GM12878 (cell line): Measurements from ENCODE around the gene FOXP1. TPM values are rescaled to one million over a fixed set of nuclear protein-coding genes. Genes with fewer than 3 reads are reported as not detected.

ENCODE experiments used
- ATAC-seq: fragments of 200-7000 bp; cut with Tn5 transposase; 3 replicates; pipeline ENCODE4 v1.9.1; 2020; ENCODE audit warnings: mild to moderate bottlenecking, moderate library complexity
- BruUV-seq: library from RNA; stranded (reverse); fragments of 400-500 nt; replicated peaks from 2 replicates; lab custom pipeline; 2021; lab: Mats Ljungman, UMichigan
- CTCF ChIA-PET: fragments of 300-600 bp; sonication (Branson Sonifier 250); formaldehyde crosslinking; extraction: SDS; loops from one replicate; lab custom pipeline; 2021; ENCODE audit warnings: inconsistent platforms; lab: Yijun Ruan, JAX
- POLR2A ChIA-PET: fragments of 350-600 bp; formaldehyde crosslinking; extraction: SDS; loops from one replicate; lab custom pipeline; 2021; ENCODE audit warnings: inconsistent platforms; lab: Charles Lee
- RAD21 ChIA-PET: fragments of 300-600 bp; sonication (Branson Sonifier 250); formaldehyde crosslinking; loops from one replicate; lab custom pipeline; 2023; ENCODE audit warnings: antibody characterized with exemption; ENCODE audit not compliant: unreplicated experiment; lab: Charles Lee
- SMC1A ChIA-PET: fragments of 300-600 bp; sonication (Branson Sonifier 250); formaldehyde crosslinking; loops from one replicate; lab custom pipeline; 2023; ENCODE audit not compliant: unreplicated experiment, uncharacterized antibody; lab: Charles Lee
- DNase-seq: peaks from one replicate; pipeline ENCODE4 v3.0.0-alpha.2; 2011; ENCODE audit warnings: low read depth, low spot score
- FAIRE-seq: peaks from 3 replicates; lab custom pipeline; 2011; peaks lifted over from hg19 to GRCh38; lab: Jason Lieb, UNC
- H2AFZ ChIP-seq: 2 replicates; pipeline ENCODE4 v1.6.0; 2011; ENCODE audit warnings: low read depth, low read length, control low read depth; ENCODE audit not compliant: control insufficient read depth
- H3K27ac ChIP-seq: 2 replicates; pipeline ENCODE4 v1.5.1; 2011; ENCODE audit warnings: control low read depth; ENCODE audit not compliant: control insufficient read depth, insufficient read depth
- H3K27me3 ChIP-seq, 2 experiments: replicated peaks in 1 of 2; 2 replicates each; pipeline versions ENCODE4 v1.6.0 to v1.6.1; 2011; ENCODE audit warnings: low read length in 1 of 2; ENCODE audit not compliant: control insufficient read depth in 2 of 2, insufficient read depth in 2 of 2
- H3K36me3 ChIP-seq, 2 experiments: 2 replicates each; pipeline ENCODE4 v1.5.1; 2011; ENCODE audit warnings: low read length in 1 of 2; ENCODE audit not compliant: control insufficient read depth in 2 of 2, insufficient read depth in 2 of 2
- H3K4me1 ChIP-seq: 2 replicates; pipeline ENCODE4 v1.6.1; 2011; ENCODE audit warnings: mild to moderate bottlenecking, low read length, moderate library complexity, mixed read lengths; ENCODE audit not compliant: control insufficient read depth, insufficient read depth
- H3K4me2 ChIP-seq: 2 replicates; pipeline ENCODE4 v1.6.0; 2011; ENCODE audit warnings: control low read depth; ENCODE audit not compliant: control insufficient read depth, insufficient read depth
- H3K4me3 ChIP-seq: fragments of 200-600 bp; sonication (generic); 2 replicates; pipeline ENCODE4 v1.5.1; 2016
- H3K79me2 ChIP-seq: 2 replicates; pipeline ENCODE4 v1.6.0; 2011; ENCODE audit warnings: low read length; ENCODE audit not compliant: control insufficient read depth, insufficient read depth
- H3K9ac ChIP-seq: 2 replicates; pipeline ENCODE4 v1.8.0; 2011; ENCODE audit warnings: low read length, control low read depth, mixed read lengths; ENCODE audit not compliant: control insufficient read depth, insufficient read depth
- H3K9me3 ChIP-seq: replicated peaks from 3 replicates; pipeline ENCODE4 v1.5.1; 2011; ENCODE audit warnings: mild to moderate bottlenecking, low read length; ENCODE audit not compliant: control insufficient read depth, insufficient read depth
- H4K20me1 ChIP-seq: 2 replicates; pipeline ENCODE4 v1.6.0; 2011; ENCODE audit not compliant: control insufficient read depth, insufficient read depth
- CBX5 ChIP-seq: sonication (generic); IDR thresholded peaks from 2 replicates; pipeline ENCODE4 v1.6.1; 2016; ENCODE audit warnings: low read depth, moderate library complexity, mild to moderate bottlenecking, inconsistent platforms
- MEF2B ChIP-seq: fragments of 450-650 bp; IDR thresholded peaks from 2 replicates; pipeline ENCODE4 v1.6.1; 2018; ENCODE audit warnings: mild to moderate bottlenecking, moderate library complexity; ENCODE audit not compliant: partially characterized antibody, poor library complexity, severe bottlenecking
- NBN ChIP-seq: fragments of 450-650 bp; IDR thresholded peaks from 2 replicates; pipeline ENCODE4 v1.6.1; 2016
- NFYA ChIP-seq: IDR thresholded peaks from 2 replicates; pipeline ENCODE4 v1.6.1; 2011; ENCODE audit warnings: low read depth, mild to moderate bottlenecking, low read length, improper control_type of control experiment, borderline replicate concordance
- RAD21 ChIP-seq: IDR thresholded peaks from 2 replicates; pipeline ENCODE4 v1.6.1; 2011; ENCODE audit warnings: mild to moderate bottlenecking, low read depth, low read length, moderate library complexity; ENCODE audit not compliant: insufficient read depth
- STAT1 ChIP-seq: fragments of 450-650 bp; conservative IDR thresholded peaks from 2 replicates; pipeline ENCODE4 v1.6.1; 2014; ENCODE audit warnings: antibody characterized with exemption, mild to moderate bottlenecking
- SUZ12 ChIP-seq: fragments of 200-600 bp; sonication (generic); IDR thresholded peaks from one replicate; pipeline ENCODE4 v1.6.1; 2018; ENCODE audit warnings: antibody characterized with exemption, mild to moderate bottlenecking; ENCODE audit not compliant: unreplicated experiment
- TCF7 ChIP-seq: IDR thresholded peaks from 2 replicates; pipeline ENCODE4 v1.6.1; 2014; ENCODE audit warnings: antibody characterized with exemption, borderline replicate concordance
- ZBTB4 ChIP-seq: fragments of 450-650 bp; formaldehyde crosslinking; IDR thresholded peaks from 2 replicates; pipeline ENCODE4 v1.4.0; 2022; ENCODE audit warnings: mild to moderate bottlenecking, moderate library complexity
- ZNF592 ChIP-seq: fragments of 450-650 bp; IDR thresholded peaks from 2 replicates; pipeline ENCODE4 v1.6.1; 2017; ENCODE audit warnings: mild to moderate bottlenecking, moderate library complexity
- WGBS: methylation state at CpG from one replicate; pipeline ENCODE4 v1.1.6; 2016; ENCODE audit warnings: low lambda C conversion rate; ENCODE audit not compliant: insufficient replicate concordance, insufficient coverage; ENCODE audit errors: missing lambda C conversion rate; 5-methylcytosine and 5-hydroxymethylcytosine counted together
- in situ Hi-C: fragments of 300-500 bp; cut with MboI; formaldehyde crosslinking; loops from 9 replicates; pipeline ENCODE4 v1.14.3; 2018; ENCODE audit warnings: mixed read lengths
- intact Hi-C: fragments of 100-400 bp; cut with micrococcal nuclease; formaldehyde crosslinking; loops from one replicate; pipeline ENCODE4 v1.14.2; 2022; ENCODE audit not compliant: unreplicated experiment
- polyA plus RNA-seq, 11 experiments: library from polyadenylated mRNA; depleted of rRNA in 4 of 11; unstranded in 6 of 11; stranded (reverse) in 5 of 11; fragments of >200 nt; fragmentation: Nextera tagmentation in 4 of 11; fragmentation: Illumina TruSeq in 1 of 11; extraction: Ambion mirVana in 4 of 11; extraction: Trizol in 1 of 11; gene quantifications; 1 replicate in 1 of 11; 2 replicates in 10 of 11; pipeline versions ENCODE4 v1.2.1 to v1.2.3, GENCODE V29; 2011 to 2016; ENCODE audit warnings: inconsistent platforms in 2 of 11, missing spikeins in 2 of 11, low read depth in 1 of 11
- total RNA-seq, 4 experiments: library from RNA; depleted of rRNA in 3 of 4; stranded (reverse); fragments of >200 nt in 3 of 4; fragmentation: Illumina TruSeq in 1 of 4; extraction: Trizol in 1 of 4; gene quantifications; 2 replicates each; pipeline versions ENCODE4 v1.2.1 to v1.2.3, GENCODE V29; 2013 to 2021

The FOXP1 gene
- total and polyA plus RNA-seq, 10 of the 15 experiments (the other 5 are each of a cell fraction or from before 2014, with no cell fraction given), result 0.05 to 1.6 (median 0.20) TPM; not detected in 1

GRCh38 chr3:71454512-71455403 is 128.8 kb downstream of the FOXP1 start:
- WGBS, result 53% methylated on average over 15 of the region's 15 CpGs
- CTCF ChIA-PET, result no interaction called here
- DNase-seq (no peak), ATAC-seq (no peak), FAIRE-seq (no peak)
- RAD21 ChIA-PET, result no interaction called here
- Histone ChIP-seq H4K20me1 (no peaks in the 10 kb centered on the region), H3K9ac (no peak overlapping the region), H3K36me3 (no peaks in the 10 kb centered on the region), H3K9me3 (no peaks in the 10 kb centered on the region), H3K4me3 (no peak overlapping the region), H3K4me2 (no peak overlapping the region), H3K4me1 (no peaks in the 10 kb centered on the region), H3K79me2 (no peaks in the 10 kb centered on the region), H3K27me3 (peaks cover 0 to 3% of the 10 kb centered on the region in 2 experiments; a peak in 2 of 4 replicates), H2AFZ (no peak overlapping the region), H3K27ac (no peak overlapping the region)
- in situ Hi-C loops (no loop called here), intact Hi-C loops (no loop called here)
- BruUV-seq, result no TSS peak
- POLR2A ChIA-PET, result no interaction called here
- SMC1A ChIA-PET, result interaction anchor here (0.7 to 1.8 kb wide), 2 partner anchors 11 to 138 kb away, joined by 3 to 4 read pairs; no protein-coding TSS in a partner anchor
- TF ChIP-seq MEF2B (no peak), NFYA (no peak), TCF7 (no peak), ZNF592 (no peak), ZBTB4 (no peak), CBX5 (no peak), NBN (no peak), RAD21 (no peak), SUZ12 (no peak), STAT1 (no peak)
